Measurements from ENCODE around the gene DUSP22. TPM values are rescaled to one million over a fixed set of nuclear protein-coding genes. Genes with fewer than 3 reads are reported as not detected.

DUSP22 gene
- total RNA-seq, 1 experiment from 2014 or later, result 34.8 TPM

DNA sequence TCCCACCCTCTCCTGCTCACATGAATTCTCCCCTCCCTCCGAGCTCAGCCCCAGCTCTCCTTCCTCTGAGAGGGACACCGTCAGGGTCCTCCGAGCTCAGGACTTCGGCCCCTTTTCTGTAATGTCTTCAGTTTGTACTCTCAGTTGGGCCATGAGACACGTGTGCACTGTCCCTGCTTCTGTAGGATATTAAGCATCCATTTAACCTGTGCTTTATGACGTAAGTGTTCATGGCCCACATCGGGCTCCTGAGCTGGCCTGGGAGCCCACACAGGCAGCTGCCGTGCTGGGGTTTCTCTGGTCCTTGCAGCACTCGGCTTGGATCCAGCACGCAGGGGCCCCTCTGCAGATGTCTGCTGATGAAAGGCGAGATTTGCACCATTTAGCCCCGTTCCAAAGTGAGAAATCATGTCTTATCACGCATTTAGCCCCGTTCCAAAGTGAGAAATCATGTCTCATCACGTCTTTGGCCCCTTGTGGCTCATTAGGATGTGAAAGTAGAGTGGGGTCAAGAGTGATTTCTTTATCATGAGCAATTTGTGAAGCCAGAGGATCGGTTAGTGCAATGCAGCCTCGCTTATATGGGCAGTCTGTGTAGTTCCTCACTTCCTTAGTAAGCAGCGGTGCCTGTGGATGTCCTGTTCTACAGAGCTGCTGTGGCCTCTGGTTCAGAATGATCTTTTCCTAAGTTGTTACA, 25.3 kb downstream of the DUSP22 start:
- no TSS peak for BruUV-seq (replicated peaks)
- ATAC-seq (no peak), DNase-seq (ENCODE audit: low read depth, low spot score) (no peak)
- TF ChIP-seq REST (IDR thresholded peaks at IDR 0.05; ENCODE audit: insufficient read depth in 1 of 2, low read depth in 2 of 2, low read length in 1 of 2), result no peak
- Histone ChIP-seq H3K36me3 (ENCODE audit: control insufficient read depth, insufficient read depth, low read length) (no peaks in the 10 kb centered on the region), H3K27ac (ENCODE audit: low read length) (no peak overlapping the region), H3K4me1 (ENCODE audit: control insufficient read depth, insufficient read depth, low read length) (no peaks in the 10 kb centered on the region), H3K4me3 (ENCODE audit: low read depth in 2 of 2, low read length in 2 of 2) (no peak overlapping the region), H3K27me3 (ENCODE audit: control insufficient read depth, insufficient read depth, low read length) (no peaks in the 10 kb centered on the region), H3K9me3 (ENCODE audit: control insufficient read depth, insufficient read depth, low read depth, low read length) (no peaks in the 10 kb centered on the region)
- POLR2A ChIA-PET, result interaction anchor here (0.6 kb wide), 1 partner anchor 42 kb away, joined by 3 read pairs; no protein-coding TSS in a partner anchor
- in situ Hi-C loops (cut with HindIII; ENCODE audit: low pct_unique_long_range_greater_than_20kb, low sequenced_read_pairs) (no loop called here), intact Hi-C loops (cut with micrococcal nuclease; ENCODE audit: unreplicated experiment) (no loop called here)
- CTCF ChIA-PET, result no interaction called here

GRCh38 chr6:318243-318890, 26.1 kb downstream of the DUSP22 start:
- TF ChIP-seq SIN3A (IDR thresholded peaks at IDR 0.05; ENCODE audit: borderline replicate concordance, insufficient read depth, low read depth, low read length) (no peak), TCF7L2 (IDR thresholded peaks at IDR 0.05; ENCODE audit: low read depth, low read length) (no peak), REST (IDR thresholded peaks at IDR 0.05; ENCODE audit: insufficient read depth in 1 of 2, low read depth in 2 of 2, low read length in 1 of 2) (no peak), POLR2AphosphoS5 (IDR thresholded peaks at IDR 0.05; ENCODE audit: low read depth, low read length) (no peak)
- TF ChIP-seq, protein P1, sequence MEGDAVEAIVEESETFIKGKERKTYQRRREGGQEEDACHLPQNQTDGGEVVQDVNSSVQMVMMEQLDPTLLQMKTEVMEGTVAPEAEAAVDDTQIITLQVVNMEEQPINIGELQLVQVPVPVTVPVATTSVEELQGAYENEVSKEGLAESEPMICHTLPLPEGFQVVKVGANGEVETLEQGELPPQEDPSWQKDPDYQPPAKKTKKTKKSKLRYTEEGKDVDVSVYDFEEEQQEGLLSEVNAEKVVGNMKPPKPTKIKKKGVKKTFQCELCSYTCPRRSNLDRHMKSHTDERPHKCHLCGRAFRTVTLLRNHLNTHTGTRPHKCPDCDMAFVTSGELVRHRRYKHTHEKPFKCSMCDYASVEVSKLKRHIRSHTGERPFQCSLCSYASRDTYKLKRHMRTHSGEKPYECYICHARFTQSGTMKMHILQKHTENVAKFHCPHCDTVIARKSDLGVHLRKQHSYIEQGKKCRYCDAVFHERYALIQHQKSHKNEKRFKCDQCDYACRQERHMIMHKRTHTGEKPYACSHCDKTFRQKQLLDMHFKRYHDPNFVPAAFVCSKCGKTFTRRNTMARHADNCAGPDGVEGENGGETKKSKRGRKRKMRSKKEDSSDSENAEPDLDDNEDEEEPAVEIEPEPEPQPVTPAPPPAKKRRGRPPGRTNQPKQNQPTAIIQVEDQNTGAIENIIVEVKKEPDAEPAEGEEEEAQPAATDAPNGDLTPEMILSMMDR (IDR thresholded peaks at IDR 0.05), result no peak
- DNase-seq (ENCODE audit: low read depth, low spot score) (no peak), ATAC-seq (no peak)
- ChIA-PET CTCF (no interaction called here), POLR2A (no interaction called here)
- H3K27ac ChIP-seq (ENCODE audit: low read length), result no peak overlapping the region
- H3K36me3 ChIP-seq (ENCODE audit: control insufficient read depth, insufficient read depth, low read length), result no peaks in the 10 kb centered on the region
- BruUV-seq (replicated peaks), result no TSS peak
- H3K4me3 ChIP-seq (ENCODE audit: low read depth in 2 of 2, low read length in 2 of 2), result no peak overlapping the region
- no peaks in the 10 kb centered on the region for H3K4me1 ChIP-seq (ENCODE audit: control insufficient read depth, insufficient read depth, low read length)
- in situ Hi-C loops (cut with HindIII; ENCODE audit: low pct_unique_long_range_greater_than_20kb, low sequenced_read_pairs) (no loop called here), intact Hi-C loops (cut with micrococcal nuclease; ENCODE audit: unreplicated experiment) (no loop called here)
- no peaks in the 10 kb centered on the region for H3K9me3 ChIP-seq (ENCODE audit: control insufficient read depth, insufficient read depth, low read depth, low read length)
- no peaks in the 10 kb centered on the region for H3K27me3 ChIP-seq (ENCODE audit: control insufficient read depth, insufficient read depth, low read length)
